H9 (cell line): ENCODE data around the gene SHOC1. TPM values are rescaled to one million over a fixed set of nuclear protein-coding genes. Genes with fewer than 3 reads are reported as not detected.

ENCODE experiments used
- DNase-seq: peaks from one replicate; pipeline ENCODE4 v3.0.0-alpha.2; 2017
- H2AFZ ChIP-seq: one replicate; pipeline ENCODE4 v1.6.1; 2013; ENCODE audit warnings: mild to moderate bottlenecking, low read length, control low read depth, moderate library complexity
- H2AK5ac ChIP-seq: 2 replicates; pipeline ENCODE4 v1.6.1; 2013; ENCODE audit warnings: low read length, control low read depth, mixed read lengths; ENCODE audit not compliant: insufficient read length
- H2BK120ac ChIP-seq: one replicate; pipeline ENCODE4 v1.6.1; 2013; ENCODE audit warnings: low read depth, mild to moderate bottlenecking, low read length, control low read depth, inconsistent platforms; ENCODE audit not compliant: poor library complexity, severe bottlenecking
- H2BK12ac ChIP-seq: 2 replicates; pipeline ENCODE4 v1.6.1; 2013; ENCODE audit warnings: low read length, control low read depth, mixed read lengths, low read depth; ENCODE audit not compliant: insufficient read length
- H2BK15ac ChIP-seq: 2 replicates; pipeline ENCODE4 v1.6.1; 2013; ENCODE audit warnings: low read depth, low read length, control low read depth
- H2BK20ac ChIP-seq: one replicate; pipeline ENCODE4 v1.6.1; 2013; ENCODE audit warnings: low read depth, mild to moderate bottlenecking, low read length, control low read depth, inconsistent platforms; ENCODE audit not compliant: poor library complexity, severe bottlenecking
- H2BK5ac ChIP-seq: 2 replicates; pipeline ENCODE4 v1.6.1; 2013; ENCODE audit warnings: low read length, control low read depth, mixed read lengths; ENCODE audit not compliant: insufficient read length
- H3K14ac ChIP-seq: 2 replicates; pipeline ENCODE4 v1.6.1; 2013; ENCODE audit warnings: low read length, control low read depth; ENCODE audit not compliant: insufficient read depth
- H3K18ac ChIP-seq: 2 replicates; pipeline ENCODE4 v1.6.1; 2013; ENCODE audit warnings: low read depth, mild to moderate bottlenecking, mixed read lengths, low read length, control low read depth; ENCODE audit not compliant: insufficient read length
- H3K23ac ChIP-seq: 2 replicates; pipeline ENCODE4 v1.6.1; 2013; ENCODE audit warnings: low read length, control low read depth, mixed read lengths, low read depth; ENCODE audit not compliant: insufficient read length
- H3K23me2 ChIP-seq: 2 replicates; pipeline ENCODE4 v1.6.1; 2013; ENCODE audit warnings: low read depth, mild to moderate bottlenecking, mixed read lengths, low read length, control low read depth; ENCODE audit not compliant: insufficient read length, poor library complexity, severe bottlenecking
- H3K27ac ChIP-seq: 2 replicates; pipeline ENCODE4 v1.5.1; 2013; ENCODE audit warnings: low read length, control low read depth, mixed read lengths, low read depth; ENCODE audit not compliant: insufficient read length
- H3K27me3 ChIP-seq: 2 replicates; pipeline ENCODE4 v1.6.1; 2013; ENCODE audit warnings: low read length, control low read depth, inconsistent platforms; ENCODE audit not compliant: insufficient read depth
- H3K4ac ChIP-seq: 2 replicates; pipeline ENCODE4 v1.6.1; 2013; ENCODE audit warnings: low read depth, mild to moderate bottlenecking, control low read depth, inconsistent platforms, low read length, moderate library complexity
- H3K4me1 ChIP-seq: 2 replicates; pipeline ENCODE4 v1.6.1; 2013; ENCODE audit warnings: low read length, control low read depth, inconsistent platforms; ENCODE audit not compliant: insufficient read depth
- H3K4me2 ChIP-seq: 2 replicates; pipeline ENCODE4 v1.6.1; 2013; ENCODE audit warnings: low read length, control low read depth, mixed read lengths; ENCODE audit not compliant: insufficient read length, insufficient read depth
- H3K56ac ChIP-seq: 2 replicates; pipeline ENCODE4 v1.6.1; 2013; ENCODE audit warnings: low read depth, mild to moderate bottlenecking, mixed read lengths, low read length, control low read depth; ENCODE audit not compliant: insufficient read length
- H3K79me1 ChIP-seq: 2 replicates; pipeline ENCODE4 v1.6.1; 2013; ENCODE audit warnings: low read depth, mild to moderate bottlenecking, moderate library complexity, low read length, control low read depth, inconsistent platforms; ENCODE audit not compliant: insufficient read depth, poor library complexity, severe bottlenecking
- H3K79me2 ChIP-seq: 2 replicates; pipeline ENCODE4 v1.6.1; 2013; ENCODE audit warnings: low read length, control low read depth, inconsistent platforms; ENCODE audit not compliant: insufficient read depth
- H3K9ac ChIP-seq: 2 replicates; pipeline ENCODE4 v1.6.1; 2013; ENCODE audit warnings: low read length, control low read depth, mixed read lengths; ENCODE audit not compliant: insufficient read length; ENCODE audit errors: extremely low read depth
- H3K9me3 ChIP-seq: one replicate; pipeline ENCODE4 v1.6.1; 2013; ENCODE audit warnings: low read depth, low read length, inconsistent platforms; ENCODE audit not compliant: control insufficient read depth
- H3T11ph ChIP-seq: one replicate; pipeline ENCODE4 v1.6.1; 2013; ENCODE audit warnings: mild to moderate bottlenecking, low read length, control low read depth, inconsistent platforms
- H4K20me1 ChIP-seq: one replicate; pipeline ENCODE4 v1.6.1; 2013; ENCODE audit not compliant: control insufficient read depth, insufficient read length, insufficient read depth
- H4K5ac ChIP-seq: 2 replicates; pipeline ENCODE4 v1.6.1; 2013; ENCODE audit warnings: low read depth, mild to moderate bottlenecking, mixed read lengths, low read length, control low read depth; ENCODE audit not compliant: insufficient read length
- H4K8ac ChIP-seq: replicated peaks from 2 replicates; pipeline ENCODE4 v1.6.1; 2013; ENCODE audit warnings: low read length, control low read depth, mixed read lengths, low read depth; ENCODE audit not compliant: insufficient read length
- H4K91ac ChIP-seq: 2 replicates; pipeline ENCODE4 v1.6.1; 2013; ENCODE audit warnings: low read depth, mild to moderate bottlenecking, moderate library complexity, mixed read lengths, low read length, control low read depth; ENCODE audit not compliant: insufficient read length
- H3K27ac Mint-ChIP-seq, 3 experiments: 2 replicates in 2 of 3; 3 replicates in 1 of 3; pipeline ENCODE4 v1.8.0; 2020 to 2021; ENCODE audit warnings: mixed read lengths in 3 of 3, mild to moderate bottlenecking in 1 of 3, moderate library complexity in 1 of 3
- H3K27me3 Mint-ChIP-seq: 2 replicates; pipeline ENCODE4 v1.8.0; 2021; ENCODE audit warnings: low read depth, mild to moderate bottlenecking, moderate library complexity, mixed read lengths
- H3K36me3 Mint-ChIP-seq, 3 experiments: 2 replicates in 2 of 3; 3 replicates in 1 of 3; pipeline ENCODE4 v1.8.0; 2020 to 2021; ENCODE audit warnings: low read depth in 3 of 3, mixed read lengths in 3 of 3; ENCODE audit not compliant: insufficient read depth in 1 of 3
- H3K4me1 Mint-ChIP-seq, 2 experiments: 2 replicates each; pipeline ENCODE4 v1.8.0; 2020; ENCODE audit warnings: mixed read lengths in 2 of 2
- H3K4me3 Mint-ChIP-seq, 2 experiments: 2 replicates in 1 of 2; 3 replicates in 1 of 2; pipeline ENCODE4 v1.8.0; 2020 to 2021; ENCODE audit warnings: mild to moderate bottlenecking in 2 of 2, mixed read lengths in 2 of 2, moderate library complexity in 1 of 2
- H3K9me3 Mint-ChIP-seq, 2 experiments: 2 replicates in 1 of 2; 3 replicates in 1 of 2; pipeline ENCODE4 v1.8.0; 2020; ENCODE audit warnings: mild to moderate bottlenecking in 2 of 2, mixed read lengths in 2 of 2, moderate library complexity in 1 of 2
- WGBS: extraction: QIAGEN DNeasy Blood & Tissue Kit; methylation state at CpG from one replicate; pipeline ENCODE4 v1.1.7; 2013; ENCODE audit warnings: missing lambda C conversion rate, low lambda C conversion rate, mixed read lengths; ENCODE audit not compliant: insufficient read length; ENCODE audit errors: extremely low coverage; 5-methylcytosine and 5-hydroxymethylcytosine counted together
- total RNA-seq: library from RNA; stranded (reverse); gene quantifications from 2 replicates; pipeline ENCODE4 v1.2.1, GENCODE V29; 2021
- TF ChIP-seq, protein P1 (sequence below): fragments of 200-600 bp; sonication (generic); conservative IDR thresholded peaks from 3 replicates; pipeline ENCODE4 v1.8.0; 2021; ENCODE audit warnings: antibody characterized with exemption, mild to moderate bottlenecking

The SHOC1 gene
- total RNA-seq, 1 experiment from 2014 or later: not detected

DNA sequence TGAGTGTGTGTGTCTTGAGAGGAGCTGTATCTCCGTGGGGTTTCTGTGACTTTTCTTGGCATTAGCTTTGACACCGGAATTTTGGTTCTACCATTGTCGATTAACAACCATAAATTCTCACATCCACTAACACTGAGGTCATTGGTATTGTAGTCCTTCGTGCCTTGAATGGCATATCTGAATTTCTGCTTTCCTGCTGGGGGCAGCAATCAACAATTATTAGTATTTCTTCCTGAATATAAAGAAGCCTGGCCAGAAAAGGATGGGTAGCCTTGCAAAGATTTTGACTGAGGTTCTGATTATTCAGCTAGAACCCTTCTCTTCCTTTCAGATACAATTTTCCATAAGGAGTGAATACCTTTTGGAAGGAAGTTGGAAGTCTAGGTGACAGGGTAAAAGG is 33.5 kb upstream of the SHOC1 start:
- Mint-ChIP-seq H3K27me3 (no peaks in the 10 kb centered on the region), H3K4me3 (no peak overlapping the region), H3K27ac (no peak overlapping the region), H3K36me3 (no peaks in the 10 kb centered on the region), H3K9me3 (no peaks in the 10 kb centered on the region), H3K4me1 (peaks cover 2 to 4% of the 10 kb centered on the region in 2 experiments; a peak in 3 of 4 replicates)
- Histone ChIP-seq H3K27ac (no peak overlapping the region), H3K14ac (no peak overlapping the region), H3K27me3 (no peaks in the 10 kb centered on the region), H3T11ph (no peak overlapping the region), H3K18ac (no peak overlapping the region), H3K79me2 (no peaks in the 10 kb centered on the region), H4K91ac (no peak overlapping the region), H3K9ac (no peak overlapping the region), H3K4me1 (no peaks in the 10 kb centered on the region), H2BK5ac (no peak overlapping the region), H4K20me1 (no peaks in the 10 kb centered on the region), H2BK20ac (no peak overlapping the region), H4K8ac (no peak overlapping the region), H3K4ac (no peak overlapping the region), H3K56ac (no peak overlapping the region), H3K4me2 (no peak overlapping the region), H2AK5ac (no peak overlapping the region), H3K23ac (no peak overlapping the region), H2BK12ac (no peak overlapping the region), H2BK15ac (no peak overlapping the region), H3K79me1 (no peaks in the 10 kb centered on the region), H3K23me2 (no peaks in the 10 kb centered on the region), H3K9me3 (no peaks in the 10 kb centered on the region), H4K5ac (no peak overlapping the region), H2AFZ (no peak overlapping the region), H2BK120ac (no peak overlapping the region)
- no CpG with 5 or more reads among the region's 4 CpGs for WGBS
- TF ChIP-seq, protein P1, sequence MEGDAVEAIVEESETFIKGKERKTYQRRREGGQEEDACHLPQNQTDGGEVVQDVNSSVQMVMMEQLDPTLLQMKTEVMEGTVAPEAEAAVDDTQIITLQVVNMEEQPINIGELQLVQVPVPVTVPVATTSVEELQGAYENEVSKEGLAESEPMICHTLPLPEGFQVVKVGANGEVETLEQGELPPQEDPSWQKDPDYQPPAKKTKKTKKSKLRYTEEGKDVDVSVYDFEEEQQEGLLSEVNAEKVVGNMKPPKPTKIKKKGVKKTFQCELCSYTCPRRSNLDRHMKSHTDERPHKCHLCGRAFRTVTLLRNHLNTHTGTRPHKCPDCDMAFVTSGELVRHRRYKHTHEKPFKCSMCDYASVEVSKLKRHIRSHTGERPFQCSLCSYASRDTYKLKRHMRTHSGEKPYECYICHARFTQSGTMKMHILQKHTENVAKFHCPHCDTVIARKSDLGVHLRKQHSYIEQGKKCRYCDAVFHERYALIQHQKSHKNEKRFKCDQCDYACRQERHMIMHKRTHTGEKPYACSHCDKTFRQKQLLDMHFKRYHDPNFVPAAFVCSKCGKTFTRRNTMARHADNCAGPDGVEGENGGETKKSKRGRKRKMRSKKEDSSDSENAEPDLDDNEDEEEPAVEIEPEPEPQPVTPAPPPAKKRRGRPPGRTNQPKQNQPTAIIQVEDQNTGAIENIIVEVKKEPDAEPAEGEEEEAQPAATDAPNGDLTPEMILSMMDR: no peak
- DNase-seq: no peak
